ENCODE measurements around the gene C16orf86. TPM values are rescaled to one million over a fixed set of nuclear protein-coding genes. Genes with fewer than 3 reads are reported as not detected.

C16orf86 gene
- total RNA-seq, 4 donors from 2014 or later = 0.54 to 6.6 (median 2.0) TPM

DNA sequence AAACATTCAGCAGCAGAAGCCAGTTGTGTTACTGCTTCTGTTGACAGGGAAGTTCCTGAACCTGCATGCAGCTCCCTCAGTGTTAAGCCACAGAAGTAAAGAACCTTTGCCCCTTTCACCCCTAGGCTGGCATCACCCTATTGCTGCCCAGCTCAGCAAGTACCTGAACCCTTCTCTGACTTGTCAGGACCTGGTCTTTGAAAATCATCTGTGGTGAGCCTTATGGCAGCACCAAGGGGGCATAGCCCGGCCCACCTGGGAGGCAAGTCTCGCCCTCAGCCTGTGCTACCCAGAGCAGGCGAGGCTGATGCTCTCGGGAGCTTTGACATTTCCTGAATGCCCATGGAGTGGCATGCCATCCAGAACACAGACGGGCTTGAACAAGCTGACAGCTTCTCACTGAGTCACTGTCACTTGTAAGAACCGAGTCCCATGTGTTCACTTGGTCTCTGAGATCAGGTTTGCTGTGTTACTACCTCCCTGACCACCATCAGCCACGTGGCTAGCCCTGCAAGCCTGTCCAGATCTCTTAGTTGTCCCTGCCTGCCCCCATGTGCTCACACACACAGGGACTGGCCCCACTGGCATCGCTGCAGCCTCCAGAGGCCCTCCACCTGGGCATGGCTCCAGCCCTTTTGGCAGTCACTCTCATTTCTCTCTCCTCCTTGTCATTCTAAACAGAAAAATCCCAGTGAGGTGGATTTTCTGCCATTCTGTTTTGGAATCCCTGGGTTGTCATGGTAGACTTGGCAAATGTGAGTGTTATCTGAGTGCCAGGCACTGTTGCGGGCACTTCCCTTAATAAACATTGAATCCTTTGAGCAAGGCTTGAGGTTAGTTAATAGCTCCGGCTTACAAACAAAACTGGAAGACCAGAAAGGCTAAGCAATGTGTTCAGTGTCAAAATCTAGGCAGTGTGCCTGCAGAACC is 24.6 kb upstream of the C16orf86 start:
- Histone ChIP-seq H3K27ac (no peak overlapping the region), H3K4me1 (peaks cover 0 to 12% (median 5%) of the 10 kb centered on the region in 4 donors), H3K27me3 (peaks cover 0 to 7% of the 10 kb centered on the region in 2 donors), H3K4me3 (no peak overlapping the region), H3K9me3 (no peaks in the 10 kb centered on the region), H3K36me3 (peaks cover 0 to 18% (median 0%) of the 10 kb centered on the region in 3 donors)
- TF ChIP-seq POLR2A (IDR thresholded peaks at IDR 0.05) = no peak
- TF ChIP-seq, protein P1, sequence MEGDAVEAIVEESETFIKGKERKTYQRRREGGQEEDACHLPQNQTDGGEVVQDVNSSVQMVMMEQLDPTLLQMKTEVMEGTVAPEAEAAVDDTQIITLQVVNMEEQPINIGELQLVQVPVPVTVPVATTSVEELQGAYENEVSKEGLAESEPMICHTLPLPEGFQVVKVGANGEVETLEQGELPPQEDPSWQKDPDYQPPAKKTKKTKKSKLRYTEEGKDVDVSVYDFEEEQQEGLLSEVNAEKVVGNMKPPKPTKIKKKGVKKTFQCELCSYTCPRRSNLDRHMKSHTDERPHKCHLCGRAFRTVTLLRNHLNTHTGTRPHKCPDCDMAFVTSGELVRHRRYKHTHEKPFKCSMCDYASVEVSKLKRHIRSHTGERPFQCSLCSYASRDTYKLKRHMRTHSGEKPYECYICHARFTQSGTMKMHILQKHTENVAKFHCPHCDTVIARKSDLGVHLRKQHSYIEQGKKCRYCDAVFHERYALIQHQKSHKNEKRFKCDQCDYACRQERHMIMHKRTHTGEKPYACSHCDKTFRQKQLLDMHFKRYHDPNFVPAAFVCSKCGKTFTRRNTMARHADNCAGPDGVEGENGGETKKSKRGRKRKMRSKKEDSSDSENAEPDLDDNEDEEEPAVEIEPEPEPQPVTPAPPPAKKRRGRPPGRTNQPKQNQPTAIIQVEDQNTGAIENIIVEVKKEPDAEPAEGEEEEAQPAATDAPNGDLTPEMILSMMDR (IDR thresholded peaks at IDR 0.05) = no peak
- no peak for DNase-seq

- H3K27me3 ChIP-seq = peaks cover 0 to 22% of the 10 kb centered on the region in 2 donors
Observed at GRCh38 chr16:67644038-67644437, 22.6 kb upstream of the C16orf86 start.

GRCh38 chr16:67645397-67646121 is 21.1 kb upstream of the C16orf86 start:
- peaks cover 0 to 25% of the 10 kb centered on the region in 2 donors for H3K27me3 ChIP-seq
- TF ChIP-seq, protein P1 (IDR thresholded peaks at IDR 0.05) = no peak
- TF ChIP-seq POLR2A (IDR thresholded peaks at IDR 0.05) = no peak
- no peak for DNase-seq
- no peaks in the 10 kb centered on the region for H3K9me3 ChIP-seq
- H3K36me3 ChIP-seq = no peaks in the 10 kb centered on the region
- peak overlapping the region; percentile 47 to 72 (median 54) for H3K4me3 ChIP-seq
- H3K4me1 ChIP-seq = peaks cover 0 to 17% (median 5%) of the 10 kb centered on the region in 4 donors
- H3K27ac ChIP-seq = peak overlapping the region; percentile 28 to 93 (median 80)

More at GRCh38 chr16:67644038-67644437, 22.6 kb upstream of the C16orf86 start:
- no peaks in the 10 kb centered on the region for H3K36me3 ChIP-seq
- H3K27ac ChIP-seq = no peak overlapping the region
- no peaks in the 10 kb centered on the region for H3K9me3 ChIP-seq
- H3K4me1 ChIP-seq = peaks cover 0 to 17% (median 5%) of the 10 kb centered on the region in 4 donors
- H3K4me3 ChIP-seq = no peak overlapping the region
- TF ChIP-seq, protein P1 (IDR thresholded peaks at IDR 0.05) = no peak
- TF ChIP-seq POLR2A (IDR thresholded peaks at IDR 0.05) = no peak
- DNase-seq = no peak

- Histone ChIP-seq H3K9me3 (no peaks in the 10 kb centered on the region), H3K4me1 (peaks cover 0 to 12% (median 5%) of the 10 kb centered on the region in 4 donors), H3K4me3 (no peak overlapping the region), H3K27me3 (peaks cover 0 to 25% of the 10 kb centered on the region in 2 donors), H3K27ac (no peak overlapping the region), H3K36me3 (no peaks in the 10 kb centered on the region)
- no peak for TF ChIP-seq POLR2A (IDR thresholded peaks at IDR 0.05)
- TF ChIP-seq, protein P1 (IDR thresholded peaks at IDR 0.05) = no peak
- no peak for DNase-seq
Observed at GRCh38 chr16:67647111-67647651, 19.4 kb upstream of the C16orf86 start.

DNA sequence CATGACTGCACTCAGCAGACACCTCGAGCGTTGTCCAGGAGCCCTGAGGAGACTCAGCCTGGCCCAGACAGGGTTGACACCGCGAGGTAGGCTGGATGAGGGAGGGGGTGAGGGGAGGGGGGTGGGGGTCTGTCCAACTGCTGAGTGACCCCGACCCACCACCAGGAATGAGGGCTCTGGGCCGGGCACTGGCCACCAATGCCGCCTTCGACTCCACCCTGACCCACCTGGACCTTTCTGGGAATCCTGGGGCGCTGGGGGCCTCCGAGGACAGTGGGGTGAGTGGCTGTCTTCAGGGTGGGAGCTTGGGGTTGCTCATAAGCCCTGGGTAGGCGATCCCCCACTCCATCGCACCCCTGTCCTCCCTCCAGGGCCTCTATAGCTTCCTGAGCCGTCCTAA is 18.9 kb upstream of the C16orf86 start:
- peaks cover 0 to 25% of the 10 kb centered on the region in 2 donors for H3K27me3 ChIP-seq
- no peak overlapping the region for H3K27ac ChIP-seq
- TF ChIP-seq, protein P1 (IDR thresholded peaks at IDR 0.05) = no peak
- no peak for TF ChIP-seq POLR2A (IDR thresholded peaks at IDR 0.05)
- H3K9me3 ChIP-seq = no peaks in the 10 kb centered on the region
- peaks cover 0 to 16% (median 5%) of the 10 kb centered on the region in 4 donors for H3K4me1 ChIP-seq
- no peak for DNase-seq
- no peaks in the 10 kb centered on the region for H3K36me3 ChIP-seq
- no peak overlapping the region for H3K4me3 ChIP-seq

All from Peyer's patch (tissue), 4 donors.